Transverse colon (tissue), 4 donors: ENCODE results near the gene KRTAP5-8.

ENCODE experiments used
- POLR2A ChIP-seq: fragments of 450-650 bp; IDR thresholded peaks from one replicate; pipeline ENCODE4 v1.6.1; 2016; ENCODE audit warnings: antibody characterized with exemption, mild to moderate bottlenecking, moderate library complexity
- POLR2AphosphoS5 ChIP-seq, 3 donors: sonication (generic); formaldehyde crosslinking; IDR thresholded peaks; one replicate each; pipeline ENCODE4 v1.6.1; 2016; ENCODE audit warnings: antibody characterized with exemption in 3 of 3
- TF ChIP-seq, protein P1 (sequence below), 5 experiments: fragments of 200-600 bp in 3 of 5; fragments of 450-650 bp in 2 of 5; sonication (generic) in 3 of 5; IDR thresholded peaks; 1 replicate in 2 of 5; 2 replicates in 3 of 5; pipeline ENCODE4 v1.5.1; 2016 to 2017; ENCODE audit warnings: antibody characterized with exemption in 5 of 5, inconsistent platforms in 3 of 5, mild to moderate bottlenecking in 2 of 5, moderate library complexity in 1 of 5

- no peak for TF ChIP-seq POLR2A
- TF ChIP-seq, protein P1, sequence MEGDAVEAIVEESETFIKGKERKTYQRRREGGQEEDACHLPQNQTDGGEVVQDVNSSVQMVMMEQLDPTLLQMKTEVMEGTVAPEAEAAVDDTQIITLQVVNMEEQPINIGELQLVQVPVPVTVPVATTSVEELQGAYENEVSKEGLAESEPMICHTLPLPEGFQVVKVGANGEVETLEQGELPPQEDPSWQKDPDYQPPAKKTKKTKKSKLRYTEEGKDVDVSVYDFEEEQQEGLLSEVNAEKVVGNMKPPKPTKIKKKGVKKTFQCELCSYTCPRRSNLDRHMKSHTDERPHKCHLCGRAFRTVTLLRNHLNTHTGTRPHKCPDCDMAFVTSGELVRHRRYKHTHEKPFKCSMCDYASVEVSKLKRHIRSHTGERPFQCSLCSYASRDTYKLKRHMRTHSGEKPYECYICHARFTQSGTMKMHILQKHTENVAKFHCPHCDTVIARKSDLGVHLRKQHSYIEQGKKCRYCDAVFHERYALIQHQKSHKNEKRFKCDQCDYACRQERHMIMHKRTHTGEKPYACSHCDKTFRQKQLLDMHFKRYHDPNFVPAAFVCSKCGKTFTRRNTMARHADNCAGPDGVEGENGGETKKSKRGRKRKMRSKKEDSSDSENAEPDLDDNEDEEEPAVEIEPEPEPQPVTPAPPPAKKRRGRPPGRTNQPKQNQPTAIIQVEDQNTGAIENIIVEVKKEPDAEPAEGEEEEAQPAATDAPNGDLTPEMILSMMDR (IDR thresholded peaks at IDR 0.05), result no peak
- no peak for TF ChIP-seq POLR2AphosphoS5 (IDR thresholded peaks at IDR 0.05)
Measured at GRCh38 chr11:71544525-71545214, 6.8 kb downstream of the KRTAP5-8 start.
